Hippocampal formation (tissue), 2 donors: ENCODE measurements around the gene METTL17.
A peak's percentile ranks its signal among the peaks of the same experiment; 100 is the strongest.
"Not testable (repeated sequence)": the region's sequence is repeated elsewhere in the genome, so short reads cannot be mapped to it uniquely, and the experiment has no call there.

Experiments
- DNase-seq, 2 donors: peaks; one replicate each; lab custom pipeline; 2025; lab: John Stamatoyannopoulos, UW

METTL17 gene

GRCh38 chr14:20997115-20997514, 7.3 kb downstream of the METTL17 start:
- DNase-seq, result no peak

GRCh38 chr14:20997564-20997963, 7.8 kb downstream of the METTL17 start:
- no peak for DNase-seq

GRCh38 chr14:20998139-20998538, 8.4 kb downstream of the METTL17 start:
- DNase-seq, result no peak

GRCh38 chr14:20998674-20999366, 9.0 kb downstream of the METTL17 start, which contains the start of gene SLC39A2:
TSS of gene SLC39A2 (plus strand) at chr14:20999293. CDS start at chr14:20999447, 154 bp downstream.
- DNase-seq, result no peak

GRCh38 chr14:20999591-20999990, 9.8 kb downstream of the METTL17 start:
- no peak for DNase-seq

GRCh38 chr14:21001218-21001617, 11.4 kb downstream of the METTL17 start:
- DNase-seq, result no peak

GRCh38 chr14:21003788-21004346, 14.1 kb downstream of the METTL17 start:
- no peak for DNase-seq

- not testable (repeated sequence) for DNase-seq
Measured at GRCh38 chr14:21009721-21010120, 19.9 kb downstream of the METTL17 start.

- DNase-seq, result no peak
Measured at GRCh38 chr14:21011136-21011535, 21.4 kb downstream of the METTL17 start.

GRCh38 chr14:21014761-21015190, 25.0 kb downstream of the METTL17 start:
- peak; percentile 88 to 89 for DNase-seq

- DNase-seq, result no peak
Measured at GRCh38 chr14:21015312-21015711, 25.5 kb downstream of the METTL17 start.

- DNase-seq, result no peak
Measured at GRCh38 chr14:21016413-21017190, 26.8 kb downstream of the METTL17 start.

GRCh38 chr14:21017528-21018245, 27.9 kb downstream of the METTL17 start:
- DNase-seq, result no peak

GRCh38 chr14:21018286-21018685, 28.5 kb downstream of the METTL17 start:
- no peak for DNase-seq

- DNase-seq, result no peak
Measured at GRCh38 chr14:21018781-21019180, 29.0 kb downstream of the METTL17 start.

GRCh38 chr14:21019366-21019765, 29.6 kb downstream of the METTL17 start:
- no peak for DNase-seq

GRCh38 chr14:21020977-21021545, 31.3 kb downstream of the METTL17 start:
- DNase-seq, result no peak

GRCh38 chr14:21022686-21023085, 32.9 kb downstream of the METTL17 start:
- DNase-seq, result no peak

GRCh38 chr14:21023174-21023573, 33.4 kb downstream of the METTL17 start:
- DNase-seq, result peak in 1 of 2 donors; percentile 14

- DNase-seq, result no peak
Measured at GRCh38 chr14:21023817-21024584, 34.2 kb downstream of the METTL17 start.
